Brain pericyte (primary cell): Measurements from ENCODE around the gene ZNF586.
A peak's percentile ranks its signal among the peaks of the same experiment; 100 is the strongest.
"Not testable (repeated sequence)": the region's sequence is repeated elsewhere in the genome, so short reads cannot be mapped to it uniquely, and the experiment has no call there.

ENCODE experiments used
- DNase-seq: peaks from one replicate; pipeline ENCODE4 v3.0.0-alpha.2; 2012; ENCODE audit warnings: low read depth, low spot score

ZNF586 gene

GRCh38 chr19:57823155-57823554 is 53.7 kb downstream of the ZNF586 start:
- not testable (repeated sequence) for DNase-seq

- DNase-seq: not testable (repeated sequence)
Measured at GRCh38 chr19:57823608-57824007, 54.1 kb downstream of the ZNF586 start.

DNA sequence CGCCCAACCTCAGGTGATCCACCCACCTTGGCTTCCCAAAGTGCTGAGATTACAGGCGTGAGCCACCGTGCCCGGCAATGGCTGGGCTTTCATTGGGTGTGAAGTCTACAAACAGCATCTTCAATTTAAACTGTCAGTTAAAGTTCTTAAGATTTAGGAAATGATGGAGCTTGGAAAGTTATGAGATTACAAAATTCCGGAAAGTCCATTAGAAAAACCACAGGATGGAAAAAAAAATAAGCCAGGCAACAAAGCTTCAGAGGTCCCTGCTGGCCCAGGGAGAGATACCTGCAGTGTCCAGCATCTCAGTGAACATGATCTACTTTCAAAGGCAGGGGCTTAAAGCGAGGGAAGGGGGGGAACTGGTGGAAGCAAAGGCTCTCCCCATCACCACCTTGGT is 56.0 kb downstream of the ZNF586 start:
- DNase-seq: no peak

GRCh38 chr19:57829316-57829715 is 59.8 kb downstream of the ZNF586 start:
- DNase-seq: no peak

GRCh38 chr19:57830071-57830602 is 60.7 kb downstream of the ZNF586 start, which contains the start of gene ZNF587B:
Gene ZNF587B (plus strand): TSS chr19:57830299. CDS start chr19:57830529, 230 bp downstream.
- peak; percentile 40 for DNase-seq
